Endodermal cell (in vitro differentiated cells): ENCODE data around the gene GALK1. TPM values are rescaled to one million over a fixed set of nuclear protein-coding genes. Genes with fewer than 3 reads are reported as not detected.

Source experiments
- DNase-seq: peaks from one replicate; pipeline ENCODE4 v3.0.0-alpha.2; 2017
- H3K27ac ChIP-seq: 2 replicates; pipeline ENCODE4 v1.5.1; 2013; ENCODE audit warnings: mild to moderate bottlenecking, low read depth, low read length, moderate library complexity
- H3K27me3 ChIP-seq: 2 replicates; pipeline ENCODE4 v1.6.1; 2013; ENCODE audit warnings: mild to moderate bottlenecking, low read length, moderate library complexity; ENCODE audit not compliant: insufficient read depth, control insufficient read depth, poor library complexity, severe bottlenecking
- H3K36me3 ChIP-seq: 2 replicates; pipeline ENCODE4 v1.7.0; 2013; ENCODE audit warnings: mild to moderate bottlenecking, low read length, moderate library complexity; ENCODE audit not compliant: control insufficient read depth, insufficient read depth
- H3K4me1 ChIP-seq: one replicate; pipeline ENCODE4 v1.7.0; 2013; ENCODE audit warnings: low read length; ENCODE audit not compliant: control insufficient read depth, insufficient read depth
- H3K4me3 ChIP-seq: 2 replicates; pipeline ENCODE4 v1.5.1; 2013; ENCODE audit warnings: mild to moderate bottlenecking, low read length, moderate library complexity
- H3K9ac ChIP-seq: 2 replicates; pipeline ENCODE4 v1.6.1; 2013; ENCODE audit warnings: mild to moderate bottlenecking, low read length, moderate library complexity; ENCODE audit not compliant: poor library complexity, severe bottlenecking; ENCODE audit errors: extremely low read depth
- H3K9me3 ChIP-seq: 2 replicates; pipeline ENCODE4 v1.6.1; 2013; ENCODE audit warnings: mild to moderate bottlenecking, low read length, moderate library complexity; ENCODE audit not compliant: control insufficient read depth
- H3K27ac Mint-ChIP-seq: 2 replicates; pipeline ENCODE4 v1.8.0; 2020; ENCODE audit warnings: mixed read lengths
- H3K27me3 Mint-ChIP-seq: 2 replicates; pipeline ENCODE4 v1.8.0; 2021; ENCODE audit warnings: mild to moderate bottlenecking, mixed read lengths; ENCODE audit not compliant: insufficient read depth
- H3K36me3 Mint-ChIP-seq: 2 replicates; pipeline ENCODE4 v1.8.0; 2020; ENCODE audit warnings: low read depth, mixed read lengths
- H3K4me1 Mint-ChIP-seq: 2 replicates; pipeline ENCODE4 v1.8.0; 2020; ENCODE audit warnings: mixed read lengths
- H3K4me3 Mint-ChIP-seq: 2 replicates; pipeline ENCODE4 v1.8.0; 2020; ENCODE audit warnings: mild to moderate bottlenecking, moderate library complexity, mixed read lengths
- H3K9me3 Mint-ChIP-seq: 2 replicates; pipeline ENCODE4 v1.8.0; 2020; ENCODE audit warnings: mild to moderate bottlenecking, mixed read lengths
- CTCF ChIP-seq: fragments of 200-600 bp; sonication (generic); conservative IDR thresholded peaks from 2 replicates; pipeline ENCODE4 v1.5.0; 2021; ENCODE audit warnings: antibody characterized with exemption, mild to moderate bottlenecking
- WGBS, 2 experiments: methylation state at CpG; one replicate each; pipeline versions ENCODE4 v1.1.5 to v1.1.7; 2013; ENCODE audit warnings: missing lambda C conversion rate in 2 of 2, mixed read lengths in 1 of 2; ENCODE audit not compliant: insufficient coverage in 1 of 2, insufficient read length in 1 of 2; 5-methylcytosine and 5-hydroxymethylcytosine counted together
- total RNA-seq, 2 donors: library from RNA; stranded (reverse); fragmentation: NEBNext Ultra II Directional in 1 of 2; extraction: Animal tissue kit (Norgen Biotek cat#: 25700) in 1 of 2; gene quantifications; 2 replicates in 1 of 2; 3 replicates in 1 of 2; pipeline ENCODE4 v1.2.1, GENCODE V29; 2021

The GALK1 gene
- total RNA-seq, 2 donors from 2014 or later = 26.7 to 33.2 TPM

GRCh38 chr17:75725504-75725903, 39.5 kb downstream of the GALK1 start:
- Histone ChIP-seq H3K36me3 (no peaks in the 10 kb centered on the region), H3K4me1 (no peaks in the 10 kb centered on the region), H3K9ac (no peak overlapping the region), H3K27ac (no peak overlapping the region), H3K9me3 (no peaks in the 10 kb centered on the region), H3K27me3 (peaks cover 18% of the 10 kb centered on the region), H3K4me3 (no peak overlapping the region)
- WGBS, 2 experiments = 88 to 94% methylated on average over 7 of the region's 7 CpGs
- Mint-ChIP-seq H3K9me3 (no peaks in the 10 kb centered on the region), H3K27ac (no peak overlapping the region), H3K27me3 (peaks cover 16% of the 10 kb centered on the region), H3K36me3 (no peaks in the 10 kb centered on the region), H3K4me3 (no peak overlapping the region), H3K4me1 (peaks cover 2% of the 10 kb centered on the region)
- TF ChIP-seq CTCF = no peak
- no peak for DNase-seq

- H3K36me3 Mint-ChIP-seq = no peaks in the 10 kb centered on the region
- TF ChIP-seq CTCF = no peak
- DNase-seq = no peak
- Histone ChIP-seq H3K4me3 (no peak overlapping the region), H3K27me3 (peaks cover 30% of the 10 kb centered on the region), H3K9ac (no peak overlapping the region), H3K9me3 (no peaks in the 10 kb centered on the region), H3K27ac (no peak overlapping the region), H3K4me1 (no peaks in the 10 kb centered on the region), H3K36me3 (no peaks in the 10 kb centered on the region)
- WGBS, 2 experiments = 90 to 94% methylated on average over 13 to 23 of the region's 23 CpGs
- peaks cover 28% of the 10 kb centered on the region for H3K27me3 Mint-ChIP-seq
- peaks cover 2% of the 10 kb centered on the region for H3K4me1 Mint-ChIP-seq
- no peak overlapping the region for H3K4me3 Mint-ChIP-seq
- no peak overlapping the region for H3K27ac Mint-ChIP-seq
- H3K9me3 Mint-ChIP-seq = no peaks in the 10 kb centered on the region
These were observed 40.7 kb downstream of the GALK1 start for GRCh38 chr17:75724016-75725003.

GRCh38 chr17:75723171-75723930, 41.6 kb downstream of the GALK1 start:
- no peak overlapping the region for H3K4me3 Mint-ChIP-seq
- Histone ChIP-seq H3K9me3 (no peaks in the 10 kb centered on the region), H3K27ac (no peak overlapping the region), H3K4me1 (no peaks in the 10 kb centered on the region), H3K9ac (no peak overlapping the region), H3K27me3 (peaks cover 39% of the 10 kb centered on the region), H3K4me3 (no peak overlapping the region), H3K36me3 (no peaks in the 10 kb centered on the region)
- WGBS, 2 experiments = 89 to 91% methylated on average over 12 to 18 of the region's 18 CpGs
- H3K9me3 Mint-ChIP-seq = no peaks in the 10 kb centered on the region
- H3K27ac Mint-ChIP-seq = no peak overlapping the region
- H3K27me3 Mint-ChIP-seq = peaks cover 36% of the 10 kb centered on the region
- DNase-seq = no peak
- H3K4me1 Mint-ChIP-seq = peaks cover 2% of the 10 kb centered on the region
- no peaks in the 10 kb centered on the region for H3K36me3 Mint-ChIP-seq
- TF ChIP-seq CTCF = no peak
